Karpas-422 (cell line): ENCODE data around the gene CKAP4. TPM values are rescaled to one million over a fixed set of nuclear protein-coding genes. Genes with fewer than 3 reads are reported as not detected.

ENCODE experiments used
- DNase-seq: peaks from one replicate; pipeline ENCODE4 v3.0.0-alpha.2; 2015
- H2AFZ ChIP-seq: fragments of 200-600 bp; sonication (generic); 2 replicates; pipeline ENCODE4 v1.6.1; 2014; ENCODE audit warnings: antibody characterized with exemption, low read length, mixed read lengths
- H3K27ac ChIP-seq: fragments of 200-600 bp; sonication (generic); 2 replicates; pipeline ENCODE4 v1.5.1; 2014; ENCODE audit warnings: mild to moderate bottlenecking, low read length, moderate library complexity
- H3K27me3 ChIP-seq: fragments of 200-600 bp; sonication (generic); 2 replicates; pipeline ENCODE4 v1.6.1; 2014; ENCODE audit warnings: low read length, mixed read lengths
- H3K36me3 ChIP-seq: fragments of 200-600 bp; sonication (generic); 2 replicates; pipeline ENCODE4 v1.6.1; 2014; ENCODE audit warnings: low read length, mixed read lengths; ENCODE audit not compliant: insufficient read depth
- H3K4me1 ChIP-seq: fragments of 200-600 bp; sonication (generic); 2 replicates; pipeline ENCODE4 v1.6.1; 2014; ENCODE audit warnings: mild to moderate bottlenecking, low read length, mixed read lengths
- H3K4me2 ChIP-seq: fragments of 200-600 bp; sonication (generic); 2 replicates; pipeline ENCODE4 v1.6.1; 2014; ENCODE audit warnings: low read length, low read depth, mild to moderate bottlenecking; ENCODE audit not compliant: poor library complexity, severe bottlenecking
- H3K4me3 ChIP-seq: fragments of 200-600 bp; sonication (generic); 2 replicates; pipeline ENCODE4 v1.5.1; 2014; ENCODE audit warnings: mild to moderate bottlenecking, antibody characterized with exemption, low read length, mixed read lengths
- H3K79me2 ChIP-seq: fragments of 200-600 bp; sonication (generic); 2 replicates; pipeline ENCODE4 v1.6.1; 2014; ENCODE audit warnings: mild to moderate bottlenecking, low read length, mixed read lengths
- H3K9ac ChIP-seq: fragments of 200-600 bp; sonication (generic); 2 replicates; pipeline ENCODE4 v1.6.0; 2014; ENCODE audit warnings: low read length
- H3K9me2 ChIP-seq: fragments of 200-600 bp; sonication (generic), shearing (Covaris generic); replicated peaks from 2 replicates; pipeline ENCODE4 v1.6.0; 2014; ENCODE audit warnings: mild to moderate bottlenecking, low read length, moderate library complexity; ENCODE audit not compliant: insufficient read depth
- H3K9me3 ChIP-seq: fragments of 300-700, 200-600 bp; sonication (generic); 2 replicates; pipeline ENCODE4 v1.6.1; 2014; ENCODE audit warnings: low read length, mixed read lengths
- H4K20me1 ChIP-seq: fragments of 200-600 bp; sonication (generic); 2 replicates; pipeline ENCODE4 v1.6.1; 2014; ENCODE audit warnings: mild to moderate bottlenecking, antibody characterized with exemption, low read length, low read depth; ENCODE audit not compliant: insufficient read depth
- total RNA-seq: library from RNA; depleted of rRNA; stranded (reverse); fragments of >200 nt; shearing (Covaris generic); gene quantifications from 2 replicates; pipeline ENCODE4 v1.2.3, GENCODE V29; 2014; ENCODE audit warnings: low replicate concordance

Gene CKAP4
- total RNA-seq, 1 experiment from 2014 or later: not detected

- H3K4me3 ChIP-seq: no peak overlapping the region
- H4K20me1 ChIP-seq: no peaks in the 10 kb centered on the region
- no peaks in the 10 kb centered on the region for H3K79me2 ChIP-seq
- H3K4me1 ChIP-seq: peaks cover 9% of the 10 kb centered on the region
- no peaks in the 10 kb centered on the region for H3K27me3 ChIP-seq
- H3K27ac ChIP-seq: no peak overlapping the region
- no peak overlapping the region for H3K4me2 ChIP-seq
- DNase-seq: no peak
- H3K9me3 ChIP-seq: no peaks in the 10 kb centered on the region
- no peaks in the 10 kb centered on the region for H3K36me3 ChIP-seq
- no peaks in the 10 kb centered on the region for H3K9me2 ChIP-seq
- no peak overlapping the region for H3K9ac ChIP-seq
- H2AFZ ChIP-seq: no peak overlapping the region
These were observed 32.3 kb upstream of the CKAP4 start for GRCh38 chr12:106280106-106280505.

GRCh38 chr12:106276032-106276740, 28.4 kb upstream of the CKAP4 start:
- Histone ChIP-seq H3K27ac (no peak overlapping the region), H3K36me3 (no peaks in the 10 kb centered on the region), H3K9ac (no peak overlapping the region), H3K4me3 (no peak overlapping the region), H3K4me2 (no peak overlapping the region), H2AFZ (no peak overlapping the region), H3K79me2 (no peaks in the 10 kb centered on the region), H3K27me3 (no peaks in the 10 kb centered on the region), H3K4me1 (no peaks in the 10 kb centered on the region), H3K9me3 (no peaks in the 10 kb centered on the region), H3K9me2 (no peaks in the 10 kb centered on the region), H4K20me1 (no peaks in the 10 kb centered on the region)
- DNase-seq: no peak

GRCh38 chr12:106275458-106275857, 27.6 kb upstream of the CKAP4 start:
- no peaks in the 10 kb centered on the region for H3K27me3 ChIP-seq
- H3K4me2 ChIP-seq: no peak overlapping the region
- no peak overlapping the region for H3K4me3 ChIP-seq
- H2AFZ ChIP-seq: no peak overlapping the region
- H3K27ac ChIP-seq: no peak overlapping the region
- no peak for DNase-seq
- no peaks in the 10 kb centered on the region for H3K79me2 ChIP-seq
- no peaks in the 10 kb centered on the region for H4K20me1 ChIP-seq
- no peaks in the 10 kb centered on the region for H3K9me3 ChIP-seq
- H3K9ac ChIP-seq: no peak overlapping the region
- no peaks in the 10 kb centered on the region for H3K9me2 ChIP-seq
- H3K36me3 ChIP-seq: no peaks in the 10 kb centered on the region
- no peaks in the 10 kb centered on the region for H3K4me1 ChIP-seq

- no peak overlapping the region for H3K4me2 ChIP-seq
- no peaks in the 10 kb centered on the region for H4K20me1 ChIP-seq
- no peak overlapping the region for H3K9ac ChIP-seq
- H3K27ac ChIP-seq: no peak overlapping the region
- no peaks in the 10 kb centered on the region for H3K9me3 ChIP-seq
- no peaks in the 10 kb centered on the region for H3K27me3 ChIP-seq
- H3K36me3 ChIP-seq: no peaks in the 10 kb centered on the region
- H2AFZ ChIP-seq: no peak overlapping the region
- H3K4me3 ChIP-seq: no peak overlapping the region
- H3K79me2 ChIP-seq: no peaks in the 10 kb centered on the region
- no peaks in the 10 kb centered on the region for H3K9me2 ChIP-seq
- DNase-seq: no peak
- H3K4me1 ChIP-seq: no peaks in the 10 kb centered on the region
These were observed 26.8 kb upstream of the CKAP4 start for GRCh38 chr12:106274575-106275121.

GRCh38 chr12:106274012-106274411, 26.2 kb upstream of the CKAP4 start:
- H3K4me1 ChIP-seq: no peaks in the 10 kb centered on the region
- no peak overlapping the region for H3K27ac ChIP-seq
- H3K9me3 ChIP-seq: no peaks in the 10 kb centered on the region
- no peaks in the 10 kb centered on the region for H3K27me3 ChIP-seq
- no peaks in the 10 kb centered on the region for H3K9me2 ChIP-seq
- H4K20me1 ChIP-seq: no peaks in the 10 kb centered on the region
- H3K4me3 ChIP-seq: no peak overlapping the region
- no peak overlapping the region for H3K9ac ChIP-seq
- no peaks in the 10 kb centered on the region for H3K79me2 ChIP-seq
- no peak for DNase-seq
- no peak overlapping the region for H2AFZ ChIP-seq
- H3K36me3 ChIP-seq: no peaks in the 10 kb centered on the region
- no peak overlapping the region for H3K4me2 ChIP-seq

- Histone ChIP-seq H3K4me1 (no peaks in the 10 kb centered on the region), H3K4me3 (no peak overlapping the region), H3K9me2 (no peaks in the 10 kb centered on the region), H3K9ac (no peak overlapping the region), H3K27me3 (no peaks in the 10 kb centered on the region), H4K20me1 (no peaks in the 10 kb centered on the region), H3K9me3 (no peaks in the 10 kb centered on the region), H2AFZ (no peak overlapping the region), H3K27ac (no peak overlapping the region), H3K79me2 (no peaks in the 10 kb centered on the region), H3K36me3 (no peaks in the 10 kb centered on the region), H3K4me2 (no peak overlapping the region)
- no peak for DNase-seq
These were observed 25.7 kb upstream of the CKAP4 start for GRCh38 chr12:106273491-106273890.

GRCh38 chr12:106271575-106272505, 24.0 kb upstream of the CKAP4 start:
- no peaks in the 10 kb centered on the region for H3K36me3 ChIP-seq
- H3K79me2 ChIP-seq: no peaks in the 10 kb centered on the region
- H3K9me3 ChIP-seq: no peaks in the 10 kb centered on the region
- H3K4me3 ChIP-seq: no peak overlapping the region
- no peak overlapping the region for H3K9ac ChIP-seq
- no peaks in the 10 kb centered on the region for H3K9me2 ChIP-seq
- H3K4me2 ChIP-seq: no peak overlapping the region
- H3K27ac ChIP-seq: no peak overlapping the region
- no peak overlapping the region for H2AFZ ChIP-seq
- H3K27me3 ChIP-seq: no peaks in the 10 kb centered on the region
- H3K4me1 ChIP-seq: no peaks in the 10 kb centered on the region
- no peaks in the 10 kb centered on the region for H4K20me1 ChIP-seq
- no peak for DNase-seq

GRCh38 chr12:106269150-106269771, 21.4 kb upstream of the CKAP4 start:
- Histone ChIP-seq H3K9me2 (no peaks in the 10 kb centered on the region), H3K27me3 (no peaks in the 10 kb centered on the region), H3K4me2 (no peak overlapping the region), H3K9ac (no peak overlapping the region), H3K27ac (no peak overlapping the region), H3K9me3 (no peaks in the 10 kb centered on the region), H3K79me2 (no peaks in the 10 kb centered on the region), H4K20me1 (no peaks in the 10 kb centered on the region), H3K36me3 (no peaks in the 10 kb centered on the region), H3K4me1 (no peaks in the 10 kb centered on the region), H2AFZ (no peak overlapping the region), H3K4me3 (no peak overlapping the region)
- DNase-seq: no peak
